OCI-LY3 (cell line): Measurements from ENCODE around the gene SLC4A4.

Experiments
- EZH2phosphoT487 ChIP-seq: fragments of 200-600 bp; shearing (Covaris generic); IDR thresholded peaks from 2 replicates; pipeline ENCODE4 v1.6.1; 2018; ENCODE audit warnings: antibody characterized with exemption, mixed run types, low read depth
- TF ChIP-seq, protein P1 (sequence below): fragments of 200-600, 300-600 bp; sonication (generic); IDR thresholded peaks from 2 replicates; pipeline ENCODE4 v1.5.1; 2014; ENCODE audit warnings: antibody characterized with exemption, low read length, low read depth

DNA sequence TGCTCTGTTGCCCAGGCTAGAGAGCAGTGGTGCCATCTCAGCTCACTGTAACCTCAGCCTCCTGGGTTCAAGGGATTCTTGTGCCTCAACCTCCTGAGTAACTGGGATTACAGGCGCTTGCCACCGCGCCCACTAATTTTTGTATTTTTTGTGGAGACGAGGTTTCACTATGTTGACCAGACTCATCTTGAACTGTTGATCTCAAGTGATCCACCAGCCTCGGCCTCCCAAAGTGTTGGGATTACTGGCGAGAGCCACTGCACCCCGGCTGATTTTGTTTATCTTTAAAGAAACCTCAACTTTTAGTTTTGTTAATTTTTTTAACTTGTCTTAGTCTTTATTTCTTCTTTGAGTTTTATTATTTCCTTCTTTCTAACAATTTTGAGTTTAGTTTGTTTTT lies 163.2 kb downstream of the SLC4A4 start:
- TF ChIP-seq, protein P1, sequence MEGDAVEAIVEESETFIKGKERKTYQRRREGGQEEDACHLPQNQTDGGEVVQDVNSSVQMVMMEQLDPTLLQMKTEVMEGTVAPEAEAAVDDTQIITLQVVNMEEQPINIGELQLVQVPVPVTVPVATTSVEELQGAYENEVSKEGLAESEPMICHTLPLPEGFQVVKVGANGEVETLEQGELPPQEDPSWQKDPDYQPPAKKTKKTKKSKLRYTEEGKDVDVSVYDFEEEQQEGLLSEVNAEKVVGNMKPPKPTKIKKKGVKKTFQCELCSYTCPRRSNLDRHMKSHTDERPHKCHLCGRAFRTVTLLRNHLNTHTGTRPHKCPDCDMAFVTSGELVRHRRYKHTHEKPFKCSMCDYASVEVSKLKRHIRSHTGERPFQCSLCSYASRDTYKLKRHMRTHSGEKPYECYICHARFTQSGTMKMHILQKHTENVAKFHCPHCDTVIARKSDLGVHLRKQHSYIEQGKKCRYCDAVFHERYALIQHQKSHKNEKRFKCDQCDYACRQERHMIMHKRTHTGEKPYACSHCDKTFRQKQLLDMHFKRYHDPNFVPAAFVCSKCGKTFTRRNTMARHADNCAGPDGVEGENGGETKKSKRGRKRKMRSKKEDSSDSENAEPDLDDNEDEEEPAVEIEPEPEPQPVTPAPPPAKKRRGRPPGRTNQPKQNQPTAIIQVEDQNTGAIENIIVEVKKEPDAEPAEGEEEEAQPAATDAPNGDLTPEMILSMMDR = no peak
- TF ChIP-seq EZH2phosphoT487 = no peak
